CD14-positive monocyte (primary cell): ENCODE results near the gene FAM83F. TPM values are rescaled to one million over a fixed set of nuclear protein-coding genes. Genes with fewer than 3 reads are reported as not detected.
A peak's percentile ranks its signal among the peaks of the same experiment; 100 is the strongest.

Experiments
- DNase-seq, 3 donors: peaks; one replicate each; pipeline ENCODE4 v3.0.0-alpha.2; 2011 to 2022
- H2AFZ ChIP-seq: 2 replicates; pipeline ENCODE4 v1.6.0; 2012; ENCODE audit warnings: mild to moderate bottlenecking, low read depth, low read length, inconsistent platforms; ENCODE audit not compliant: insufficient read depth, poor library complexity, severe bottlenecking
- H3K27ac ChIP-seq, 2 donors: 1 replicate in 1 of 2; 2 replicates in 1 of 2; pipeline ENCODE4 v1.5.1; 2012 to 2013; ENCODE audit warnings: low read length in 2 of 2, control low read depth in 1 of 2, inconsistent platforms in 1 of 2, low read depth in 1 of 2, mild to moderate bottlenecking in 1 of 2
- H3K27me3 ChIP-seq, 2 donors: one replicate each; pipeline versions ENCODE4 v1.6.0 to v1.6.1; 2011 to 2013; ENCODE audit warnings: low read length in 2 of 2; ENCODE audit not compliant: control insufficient read depth in 2 of 2, insufficient read depth in 2 of 2
- H3K36me3 ChIP-seq, 2 donors: replicated peaks in 1 of 2; 1 replicate in 1 of 2; 2 replicates in 1 of 2; pipeline versions ENCODE4 v1.5.1 to v1.6.1; 2012 to 2013; ENCODE audit warnings: low read length in 2 of 2, control low read depth in 1 of 2, inconsistent platforms in 1 of 2, mild to moderate bottlenecking in 1 of 2; ENCODE audit not compliant: insufficient read depth in 2 of 2, control insufficient read depth in 1 of 2
- H3K4me1 ChIP-seq, 2 donors: 1 replicate in 1 of 2; 2 replicates in 1 of 2; pipeline versions ENCODE4 v1.5.1 to v1.6.1; 2012 to 2013; ENCODE audit warnings: low read length in 2 of 2, control low read depth in 1 of 2, inconsistent platforms in 1 of 2, mild to moderate bottlenecking in 1 of 2, moderate library complexity in 1 of 2; ENCODE audit not compliant: insufficient read depth in 2 of 2, control insufficient read depth in 1 of 2
- H3K4me2 ChIP-seq: replicated peaks from 2 replicates; pipeline ENCODE3; 2012; ENCODE audit warnings: low read length, moderate library complexity, mild to moderate bottlenecking; ENCODE audit not compliant: poor library complexity, severe bottlenecking; ENCODE audit errors: extremely low read depth
- H3K4me3 ChIP-seq, 3 experiments: fragments of 200-600 bp in 1 of 3; sonication (generic) in 1 of 3; replicated peaks in 1 of 3; 1 replicate in 2 of 3; 2 replicates in 1 of 3; pipeline ENCODE4 v1.5.1; 2011 to 2013; ENCODE audit warnings: low read length in 3 of 3, mild to moderate bottlenecking in 3 of 3, control low read depth in 2 of 3, low read depth in 2 of 3, inconsistent platforms in 1 of 3, moderate library complexity in 1 of 3
- H3K79me2 ChIP-seq: 2 replicates; pipeline ENCODE4 v1.6.0; 2012; ENCODE audit warnings: mild to moderate bottlenecking, control low read depth, inconsistent platforms, low read length, moderate library complexity; ENCODE audit not compliant: insufficient read depth
- H3K9ac ChIP-seq: 2 replicates; pipeline ENCODE4 v1.6.0; 2017; ENCODE audit warnings: low read length, mild to moderate bottlenecking; ENCODE audit not compliant: insufficient read depth, poor library complexity, severe bottlenecking
- H3K9me3 ChIP-seq, 2 donors: replicated peaks in 1 of 2; 1 replicate in 1 of 2; 2 replicates in 1 of 2; pipeline versions ENCODE4 v1.5.1 to v1.6.1; 2012 to 2013; ENCODE audit warnings: low read length in 2 of 2, control low read depth in 1 of 2; ENCODE audit not compliant: control insufficient read depth in 1 of 2, insufficient read depth in 1 of 2
- H4K20me1 ChIP-seq: 2 replicates; pipeline ENCODE4 v1.6.0; 2012; ENCODE audit warnings: mild to moderate bottlenecking, low read length, control low read depth, moderate library complexity; ENCODE audit not compliant: insufficient read depth
- H3K27ac Mint-ChIP-seq, 7 donors: one replicate each; pipeline ENCODE4 v1.8.0; 2020; ENCODE audit warnings: mild to moderate bottlenecking in 7 of 7, mixed read lengths in 7 of 7, moderate library complexity in 6 of 7, inconsistent platforms in 2 of 7
- H3K27me3 Mint-ChIP-seq, 3 donors: one replicate each; pipeline ENCODE4 v1.8.0; 2021 to 2022; ENCODE audit warnings: low read depth in 3 of 3, mild to moderate bottlenecking in 3 of 3, mixed read lengths in 3 of 3, moderate library complexity in 3 of 3, inconsistent platforms in 1 of 3
- H3K36me3 Mint-ChIP-seq, 2 donors: one replicate each; pipeline ENCODE4 v1.8.0; 2020; ENCODE audit warnings: mixed read lengths in 2 of 2, inconsistent platforms in 1 of 2, mild to moderate bottlenecking in 1 of 2
- H3K4me1 Mint-ChIP-seq: one replicate; pipeline ENCODE4 v1.8.0; 2020; ENCODE audit warnings: mild to moderate bottlenecking, mixed read lengths
- H3K4me3 Mint-ChIP-seq, 2 donors: one replicate each; pipeline ENCODE4 v1.8.0; 2020; ENCODE audit warnings: mild to moderate bottlenecking in 2 of 2, mixed read lengths in 2 of 2, moderate library complexity in 1 of 2
- H3K9me3 Mint-ChIP-seq, 7 donors: one replicate each; pipeline ENCODE4 v1.8.0; 2020 to 2022; ENCODE audit warnings: mixed read lengths in 7 of 7, mild to moderate bottlenecking in 6 of 7, moderate library complexity in 6 of 7, inconsistent platforms in 2 of 7
- WGBS: methylation state at CpG from one replicate; pipeline ENCODE4 v1.1.5; 2013; ENCODE audit warnings: missing lambda C conversion rate; ENCODE audit not compliant: insufficient coverage; 5-methylcytosine and 5-hydroxymethylcytosine counted together
- intact Hi-C, 2 donors: fragments of 100-400 bp; cut with micrococcal nuclease; formaldehyde crosslinking; loops; one replicate each; pipeline versions ENCODE4 v1.15.0 to v1.15.1; 2023
- polyA plus RNA-seq, 3 donors: library from polyadenylated mRNA; depleted of rRNA in 1 of 3; unstranded in 2 of 3; stranded (reverse) in 1 of 3; fragments of 300-500 nt in 2 of 3; fragments of >200 nt in 1 of 3; fragmentation: Illumina TruSeq in 2 of 3; gene quantifications; 1 replicate in 2 of 3; 2 replicates in 1 of 3; pipeline ENCODE4 v1.2.3, GENCODE V29; 2012 to 2021
- TF ChIP-seq, protein P1 (sequence below): fragments of 200-600 bp; IDR thresholded peaks from one replicate; pipeline ENCODE4 v1.8.0; 2022; ENCODE audit warnings: antibody characterized with exemption, mild to moderate bottlenecking

FAM83F gene
- polyA plus RNA-seq, 3 donors: 0.01 TPM; not detected in 2

DNA sequence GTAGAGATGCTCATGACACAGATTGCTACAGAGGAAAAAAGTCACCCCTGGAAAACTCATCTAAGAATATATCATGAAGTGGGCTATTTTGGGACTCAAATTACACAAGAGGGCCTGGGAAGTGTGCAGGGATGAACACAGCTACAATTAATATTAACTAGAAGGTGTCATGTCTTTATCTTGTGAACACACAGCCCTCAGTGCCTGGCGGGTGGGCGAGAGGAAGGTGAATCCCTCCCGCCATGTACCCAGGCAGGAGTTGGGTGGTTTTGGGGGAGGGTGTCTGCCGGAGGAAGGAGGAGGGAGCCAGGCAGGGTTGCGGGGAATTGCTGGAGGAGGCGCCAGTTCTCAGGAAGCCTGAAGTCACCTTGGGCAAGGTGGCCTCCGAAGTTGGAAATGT is 5.1 kb upstream of the FAM83F start:
- DNase-seq: no peak
- H3K36me3 ChIP-seq: no peaks in the 10 kb centered on the region
- H3K27ac ChIP-seq: no peak overlapping the region
- intact Hi-C loops: loop anchor here in 1 of 2 donors (10.0 kb wide), 1 partner anchor 55 kb away; no protein-coding TSS in a partner anchor
- TF ChIP-seq, protein P1, sequence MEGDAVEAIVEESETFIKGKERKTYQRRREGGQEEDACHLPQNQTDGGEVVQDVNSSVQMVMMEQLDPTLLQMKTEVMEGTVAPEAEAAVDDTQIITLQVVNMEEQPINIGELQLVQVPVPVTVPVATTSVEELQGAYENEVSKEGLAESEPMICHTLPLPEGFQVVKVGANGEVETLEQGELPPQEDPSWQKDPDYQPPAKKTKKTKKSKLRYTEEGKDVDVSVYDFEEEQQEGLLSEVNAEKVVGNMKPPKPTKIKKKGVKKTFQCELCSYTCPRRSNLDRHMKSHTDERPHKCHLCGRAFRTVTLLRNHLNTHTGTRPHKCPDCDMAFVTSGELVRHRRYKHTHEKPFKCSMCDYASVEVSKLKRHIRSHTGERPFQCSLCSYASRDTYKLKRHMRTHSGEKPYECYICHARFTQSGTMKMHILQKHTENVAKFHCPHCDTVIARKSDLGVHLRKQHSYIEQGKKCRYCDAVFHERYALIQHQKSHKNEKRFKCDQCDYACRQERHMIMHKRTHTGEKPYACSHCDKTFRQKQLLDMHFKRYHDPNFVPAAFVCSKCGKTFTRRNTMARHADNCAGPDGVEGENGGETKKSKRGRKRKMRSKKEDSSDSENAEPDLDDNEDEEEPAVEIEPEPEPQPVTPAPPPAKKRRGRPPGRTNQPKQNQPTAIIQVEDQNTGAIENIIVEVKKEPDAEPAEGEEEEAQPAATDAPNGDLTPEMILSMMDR: no peak
- Mint-ChIP-seq H3K9me3 (peaks cover 0 to 7% (median 0%) of the 10 kb centered on the region in 7 donors), H3K27ac (no peak overlapping the region), H3K4me1 (peaks cover 7% of the 10 kb centered on the region), H3K36me3 (peaks cover 0 to 5% of the 10 kb centered on the region in 2 donors), H3K27me3 (peaks cover 48 to 65% (median 56%) of the 10 kb centered on the region in 3 donors), H3K4me3 (no peak overlapping the region)
- H3K4me2 ChIP-seq: no peak overlapping the region
- no peak overlapping the region for H3K9ac ChIP-seq
- no peaks in the 10 kb centered on the region for H4K20me1 ChIP-seq
- no peaks in the 10 kb centered on the region for H3K9me3 ChIP-seq
- H3K4me1 ChIP-seq: peaks cover 4 to 7% of the 10 kb centered on the region in 2 donors
- peaks cover 21 to 44% of the 10 kb centered on the region in 2 donors for H3K27me3 ChIP-seq
- H2AFZ ChIP-seq: no peak overlapping the region
- no peak overlapping the region for H3K4me3 ChIP-seq
- WGBS: 90% methylated on average over 7 of the region's 7 CpGs
- H3K79me2 ChIP-seq: no peaks in the 10 kb centered on the region

DNA sequence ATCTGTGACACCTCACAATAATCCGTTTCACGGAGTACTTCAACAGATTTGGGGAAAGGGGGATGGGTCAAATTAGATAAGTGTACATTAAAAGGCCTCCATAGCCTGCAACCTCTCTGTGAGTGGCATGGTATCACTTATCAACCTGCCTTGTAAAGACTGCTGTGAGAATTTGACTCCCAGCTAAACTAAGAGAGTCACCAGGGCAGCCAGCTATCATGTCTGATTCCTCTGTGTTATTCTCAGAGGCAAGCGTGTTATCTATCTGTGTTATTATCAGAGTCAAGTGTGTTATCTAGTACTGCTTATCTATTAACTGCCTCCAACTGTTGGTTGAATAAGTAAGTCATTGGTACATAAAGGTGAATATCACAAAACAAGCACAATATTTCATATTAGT is 4.1 kb upstream of the FAM83F start:
- peaks cover 47 to 65% (median 56%) of the 10 kb centered on the region in 3 donors for H3K27me3 Mint-ChIP-seq
- H3K4me3 Mint-ChIP-seq: no peak overlapping the region

More for the DNA sequence above, 4.1 kb upstream of the FAM83F start:
- Histone ChIP-seq H2AFZ (no peak overlapping the region), H3K4me1 (peaks cover 7 to 13% of the 10 kb centered on the region in 2 donors), H3K9ac (no peak overlapping the region), H4K20me1 (no peaks in the 10 kb centered on the region), H3K79me2 (no peaks in the 10 kb centered on the region), H3K4me3 (no peak overlapping the region), H3K27ac (no peak overlapping the region), H3K4me2 (no peak overlapping the region), H3K27me3 (peaks cover 28 to 46% of the 10 kb centered on the region in 2 donors), H3K36me3 (no peaks in the 10 kb centered on the region), H3K9me3 (no peaks in the 10 kb centered on the region)
- intact Hi-C loops: loop anchor here in 1 of 2 donors (10.0 kb wide), 1 partner anchor 56 kb away; no protein-coding TSS in a partner anchor
- Mint-ChIP-seq H3K36me3 (peaks cover 0 to 5% of the 10 kb centered on the region in 2 donors), H3K4me1 (peaks cover 7% of the 10 kb centered on the region), H3K9me3 (peaks cover 0 to 7% (median 2%) of the 10 kb centered on the region in 7 donors), H3K27ac (peak overlapping the region in 1 of 7 donors; percentile 60)
- TF ChIP-seq, protein P1: no peak
- no peak for DNase-seq
- WGBS: no CpG with 5 or more reads among the region's 3 CpGs
